DOHH2 (cell line): ENCODE data around the gene AP3S2.

Experiments
- CTCF ChIP-seq: fragments of 200-600 bp; sonication (generic); IDR thresholded peaks from one replicate; pipeline ENCODE4 v1.5.1; 2014; ENCODE audit warnings: antibody characterized with exemption, mild to moderate bottlenecking, low read depth, low read length; ENCODE audit not compliant: poor library complexity, severe bottlenecking
- EZH2phosphoT487 ChIP-seq: fragments of 200-600 bp; sonication (generic); IDR thresholded peaks from 2 replicates; pipeline ENCODE4 v1.6.1; 2017; ENCODE audit warnings: borderline replicate concordance, mild to moderate bottlenecking, antibody characterized with exemption, low read length, moderate library complexity, mixed read lengths

DNA sequence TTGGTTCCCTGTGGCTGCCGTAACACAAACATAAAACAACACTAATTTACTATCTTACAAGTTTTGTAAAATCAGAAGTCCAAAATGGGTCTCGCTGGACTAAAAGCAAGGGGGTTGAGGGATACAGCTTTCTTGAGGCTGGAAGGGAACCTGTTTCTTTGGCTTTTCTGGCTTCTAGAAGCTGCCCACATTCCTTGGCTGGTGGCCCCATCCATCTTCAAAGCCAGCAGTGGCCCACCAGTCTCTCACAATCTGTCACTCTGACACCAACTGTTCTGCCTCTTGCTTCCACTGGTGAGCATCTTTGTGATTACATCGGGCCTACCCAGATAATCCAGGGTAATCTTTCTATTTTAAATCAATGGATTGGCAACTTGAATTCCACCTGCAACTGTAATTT is 78.0 kb downstream of the AP3S2 start:
- TF ChIP-seq CTCF: no peak
- TF ChIP-seq EZH2phosphoT487: no peak
